Lower leg skin (tissue), 3 donors: ENCODE measurements around the gene C14orf132.

Experiments
- CTCF ChIP-seq, 3 donors: fragments of 450-650 bp; IDR thresholded peaks; one replicate each; pipeline ENCODE4 v1.5.1; 2016; ENCODE audit warnings: antibody characterized with exemption in 3 of 3, mild to moderate bottlenecking in 3 of 3, moderate library complexity in 2 of 3
- POLR2A ChIP-seq, 2 donors: fragments of 450-650 bp; IDR thresholded peaks; one replicate each; pipeline ENCODE4 v1.6.1; 2016 to 2017; ENCODE audit warnings: antibody characterized with exemption in 2 of 2, mild to moderate bottlenecking in 1 of 2, moderate library complexity in 1 of 2

DNA sequence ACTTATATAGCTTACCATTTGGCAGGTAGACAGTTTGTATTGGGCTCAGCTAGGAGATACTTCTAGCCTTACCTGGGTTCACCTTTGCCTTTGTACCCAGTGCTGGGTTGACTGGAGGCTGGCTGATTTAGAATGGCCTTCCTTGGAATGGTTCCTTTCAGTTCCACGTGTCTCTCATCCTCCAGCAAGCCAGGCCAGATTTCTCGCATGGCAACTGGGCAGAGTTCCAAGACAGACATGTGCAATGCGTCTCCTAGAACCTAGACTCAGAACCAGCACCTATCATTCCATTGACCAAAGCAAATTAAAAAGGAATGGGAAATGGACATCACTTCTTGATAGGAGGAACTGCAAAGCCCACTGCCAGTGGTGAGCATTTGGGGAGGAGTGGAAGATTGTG lies 86.4 kb downstream of the C14orf132 start:
- no peak for TF ChIP-seq CTCF (IDR thresholded peaks at IDR 0.05)
- TF ChIP-seq POLR2A (IDR thresholded peaks at IDR 0.05) = no peak
